ENCODE results near the gene OGDHL. TPM values are rescaled to one million over a fixed set of nuclear protein-coding genes. Genes with fewer than 3 reads are reported as not detected.

The OGDHL gene
- total RNA-seq, 2 donors from 2014 or later = 0.67 to 0.99 TPM

DNA sequence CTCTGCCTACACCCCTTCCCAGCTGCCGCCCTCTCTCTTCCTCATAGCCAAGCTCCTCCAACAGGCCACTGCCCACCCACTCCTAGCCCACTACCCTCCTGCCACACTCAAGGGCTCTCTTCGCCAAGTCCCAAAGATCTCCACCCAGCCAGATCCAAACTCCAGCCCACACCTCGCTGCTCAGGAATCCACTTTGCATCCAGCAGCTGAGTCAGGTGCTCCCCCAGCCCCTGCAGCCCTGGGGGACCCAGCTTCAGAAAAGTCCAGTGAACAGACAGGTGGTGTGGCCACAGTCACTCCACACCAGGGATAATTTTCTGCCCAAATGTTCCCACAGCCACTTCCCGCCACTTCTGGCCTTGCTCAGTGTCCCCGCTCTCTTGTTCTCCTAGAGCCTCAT is 10.9 kb downstream of the OGDHL start:
- ATAC-seq (replicated peaks in 1 of 2) (no peak), DNase-seq (no peak)
- no peak overlapping the region for H3K27ac Mint-ChIP-seq
- no peaks in the 10 kb centered on the region for H3K36me3 Mint-ChIP-seq (ENCODE audit: insufficient read depth in 2 of 2)
- H3K27me3 Mint-ChIP-seq (ENCODE audit: low read depth) = no peaks in the 10 kb centered on the region
- H3K4me3 Mint-ChIP-seq = no peak overlapping the region
- no peaks in the 10 kb centered on the region for H3K4me1 Mint-ChIP-seq (ENCODE audit: low read depth)
- H3K9me3 Mint-ChIP-seq = no peaks in the 10 kb centered on the region

DNA sequence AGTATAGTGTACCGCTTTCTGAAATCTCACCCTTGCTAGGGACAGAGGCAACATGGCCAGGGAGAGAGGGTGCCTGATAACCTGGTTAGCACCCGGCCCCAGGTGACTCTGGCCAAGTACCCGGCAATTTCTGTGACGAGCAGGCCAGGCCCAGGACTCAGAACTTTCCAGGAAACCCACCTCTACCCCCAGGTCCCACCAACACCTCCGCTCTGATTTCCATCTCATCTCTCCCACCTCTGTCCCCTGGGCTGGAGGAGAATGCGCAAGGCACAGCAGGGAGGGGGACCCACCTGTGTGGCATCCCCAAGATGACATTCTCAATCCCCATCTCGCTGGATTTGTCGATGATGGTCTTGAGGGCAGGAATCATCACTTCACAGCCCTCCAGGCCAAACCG is 11.6 kb downstream of the OGDHL start:
- no peak for DNase-seq
- no peak overlapping the region for H3K4me3 Mint-ChIP-seq
- no peak overlapping the region for H3K27ac Mint-ChIP-seq
- H3K27me3 Mint-ChIP-seq (ENCODE audit: low read depth) = no peaks in the 10 kb centered on the region
- no peaks in the 10 kb centered on the region for H3K4me1 Mint-ChIP-seq (ENCODE audit: low read depth)
- no peak for ATAC-seq (replicated peaks in 1 of 2)
- H3K36me3 Mint-ChIP-seq (ENCODE audit: insufficient read depth in 2 of 2) = no peaks in the 10 kb centered on the region
- H3K9me3 Mint-ChIP-seq = no peaks in the 10 kb centered on the region

DNA sequence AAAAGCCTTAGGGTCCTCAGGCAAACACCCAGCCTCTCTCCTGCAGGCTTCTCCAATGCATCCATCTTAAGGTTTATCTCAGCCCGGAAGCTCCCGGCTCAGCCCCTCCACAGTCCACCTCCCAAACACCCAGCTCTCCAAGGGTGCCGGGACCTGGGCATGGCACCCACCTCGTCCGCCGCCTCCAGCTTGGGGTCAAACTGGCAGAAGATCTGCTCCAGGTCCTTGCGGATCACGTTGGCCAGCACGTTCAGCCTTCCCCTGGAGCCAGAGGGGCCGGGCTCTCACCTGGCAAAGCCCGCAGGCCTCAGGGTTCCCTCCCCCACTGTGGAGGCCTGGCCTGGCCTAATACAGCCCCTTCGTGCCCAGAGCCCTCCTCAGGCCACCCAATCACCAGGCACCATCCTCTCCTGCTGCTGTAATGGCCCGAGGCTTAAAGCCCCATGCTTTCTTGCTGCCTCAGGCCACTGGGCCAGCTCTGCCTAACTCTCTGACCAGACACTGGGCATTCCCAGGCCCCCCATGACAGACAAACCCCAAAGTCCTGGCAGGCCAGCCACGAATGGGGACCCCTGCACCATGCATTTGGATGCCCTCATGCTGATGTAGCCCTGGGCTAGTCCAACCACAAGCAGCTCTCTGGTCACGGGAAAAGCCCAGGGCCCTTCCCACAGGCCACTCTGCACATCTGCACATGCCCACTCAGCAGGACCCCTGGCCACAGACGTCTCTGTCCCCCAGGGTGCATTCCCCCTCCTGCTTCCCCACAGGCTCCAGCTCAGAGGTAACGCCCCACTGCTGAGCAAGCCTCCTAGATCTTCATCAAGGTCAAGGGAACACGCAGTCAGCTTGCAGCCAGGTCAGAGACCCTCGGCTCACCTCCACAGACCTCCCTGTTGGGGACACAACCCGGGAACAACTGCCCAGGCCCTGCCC is 12.3 kb downstream of the OGDHL start:
- no peak overlapping the region for H3K27ac Mint-ChIP-seq
- H3K27me3 Mint-ChIP-seq (ENCODE audit: low read depth) = no peaks in the 10 kb centered on the region
- DNase-seq (no peak), ATAC-seq (replicated peaks in 1 of 2) (no peak)
- H3K9me3 Mint-ChIP-seq = no peaks in the 10 kb centered on the region
- no peak overlapping the region for H3K4me3 Mint-ChIP-seq
- no peaks in the 10 kb centered on the region for H3K36me3 Mint-ChIP-seq (ENCODE audit: insufficient read depth in 2 of 2)
- no peaks in the 10 kb centered on the region for H3K4me1 Mint-ChIP-seq (ENCODE audit: low read depth)

DNA sequence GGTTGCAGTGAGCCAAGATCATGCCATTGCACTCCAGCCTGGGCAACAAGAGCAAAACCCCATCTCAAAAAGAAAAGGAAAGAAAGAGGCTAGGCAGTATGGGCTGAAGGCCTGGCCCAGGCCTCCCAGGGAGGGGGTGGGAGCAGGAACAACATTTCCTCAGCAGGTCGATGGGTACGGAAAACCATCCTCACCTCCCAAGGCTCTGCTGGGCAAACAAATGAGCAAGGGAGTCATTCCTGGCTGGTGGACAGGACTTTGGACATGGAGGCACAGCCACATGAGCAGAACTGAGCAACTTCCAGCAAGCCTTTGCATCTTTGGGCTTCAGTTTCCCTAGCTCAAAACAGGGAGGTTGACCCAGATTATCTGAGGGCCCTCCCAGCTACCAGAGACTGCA is 13.0 kb downstream of the OGDHL start:
- H3K4me3 Mint-ChIP-seq = no peak overlapping the region
- H3K36me3 Mint-ChIP-seq (ENCODE audit: insufficient read depth in 2 of 2) = no peaks in the 10 kb centered on the region
- H3K9me3 Mint-ChIP-seq = no peaks in the 10 kb centered on the region
- H3K27ac Mint-ChIP-seq = no peak overlapping the region
- ATAC-seq (replicated peaks in 1 of 2) = no peak
- no peaks in the 10 kb centered on the region for H3K4me1 Mint-ChIP-seq (ENCODE audit: low read depth)
- no peak for DNase-seq
- no peaks in the 10 kb centered on the region for H3K27me3 Mint-ChIP-seq (ENCODE audit: low read depth)

DNA sequence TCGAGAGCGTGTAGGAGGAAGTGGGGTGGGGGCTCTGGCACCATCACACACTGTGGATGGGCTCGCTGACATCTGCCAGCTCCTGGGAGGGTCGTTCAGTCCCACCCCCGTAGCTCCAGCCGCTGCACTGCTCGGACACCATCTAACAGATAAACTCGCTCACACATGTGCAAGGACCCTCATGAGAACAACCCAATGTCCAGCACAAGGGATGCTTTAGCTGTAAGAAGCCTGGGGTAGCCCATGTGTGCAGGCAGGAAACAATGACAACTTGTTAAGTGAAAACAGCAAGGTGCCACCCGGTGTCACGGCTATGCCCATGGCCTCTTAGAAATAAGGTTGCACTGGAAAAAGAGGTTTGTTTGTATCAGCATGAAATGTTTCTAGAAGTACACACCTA is 14.1 kb downstream of the OGDHL start:
- Mint-ChIP-seq H3K9me3 (no peaks in the 10 kb centered on the region), H3K4me1 (ENCODE audit: low read depth) (no peaks in the 10 kb centered on the region), H3K4me3 (no peak overlapping the region), H3K27ac (no peak overlapping the region), H3K27me3 (ENCODE audit: low read depth) (no peaks in the 10 kb centered on the region), H3K36me3 (ENCODE audit: insufficient read depth in 2 of 2) (no peaks in the 10 kb centered on the region)
- no peak for ATAC-seq (replicated peaks in 1 of 2)
- DNase-seq = no peak

DNA sequence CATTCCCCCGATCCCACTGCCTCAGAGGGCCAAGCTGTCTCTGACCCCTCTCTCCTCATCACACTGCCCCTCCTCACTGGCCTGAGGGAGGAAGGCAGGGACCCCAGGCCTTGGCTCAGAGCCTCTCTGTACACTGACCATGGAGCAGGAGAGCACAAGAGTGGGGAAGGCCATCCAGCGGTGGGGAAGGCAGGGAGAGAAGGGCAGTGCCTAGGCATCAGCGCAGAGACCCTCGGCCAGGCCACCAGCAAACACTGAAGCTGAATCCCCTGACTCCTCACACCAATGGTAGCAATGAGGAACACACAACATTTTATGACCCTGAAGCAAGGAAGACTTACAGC is 14.8 kb downstream of the OGDHL start:
- no peaks in the 10 kb centered on the region for H3K36me3 Mint-ChIP-seq (ENCODE audit: insufficient read depth in 2 of 2)
- DNase-seq (no peak), ATAC-seq (replicated peaks in 1 of 2) (no peak)
- peaks cover 0 to under 1% of the 10 kb centered on the region in 2 donors for H3K9me3 Mint-ChIP-seq
- no peak overlapping the region for H3K27ac Mint-ChIP-seq
- no peaks in the 10 kb centered on the region for H3K27me3 Mint-ChIP-seq (ENCODE audit: low read depth)
- no peak overlapping the region for H3K4me3 Mint-ChIP-seq
- H3K4me1 Mint-ChIP-seq (ENCODE audit: low read depth) = no peaks in the 10 kb centered on the region

DNA sequence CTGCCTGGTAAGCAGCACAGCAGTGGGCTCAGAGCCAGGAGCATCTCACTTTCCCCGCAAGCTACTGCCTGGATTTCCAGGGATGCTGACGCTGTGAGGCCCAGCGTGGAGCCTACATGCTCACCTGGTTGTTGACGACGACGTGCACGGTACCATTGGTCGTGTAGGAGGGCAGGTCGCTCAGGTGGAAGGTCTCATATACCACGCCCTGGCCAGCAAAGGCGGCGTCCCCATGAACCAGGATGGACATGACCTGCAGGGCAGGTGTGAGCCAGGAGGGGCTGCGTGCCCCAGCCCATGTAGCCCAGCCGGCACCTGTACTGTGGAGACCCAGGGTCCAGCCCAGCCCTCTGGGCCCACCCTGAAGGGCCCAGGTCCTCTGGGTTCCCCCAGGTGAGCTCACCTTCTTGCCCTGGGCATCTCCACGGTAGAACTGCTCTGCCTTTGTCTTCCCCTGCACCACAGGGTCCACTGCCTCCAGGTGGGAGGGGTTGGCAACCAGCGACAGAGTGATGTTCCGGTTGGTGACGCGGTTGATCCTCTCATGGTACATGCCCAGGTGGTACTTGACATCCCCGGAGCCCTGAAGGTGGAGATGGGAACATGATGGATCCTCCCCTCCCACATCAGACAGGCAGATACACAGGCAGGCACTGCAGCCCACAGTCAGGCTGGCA is 15.4 kb downstream of the OGDHL start:
- peaks cover 3 to 6% of the 10 kb centered on the region in 2 donors for H3K9me3 Mint-ChIP-seq
- H3K27me3 Mint-ChIP-seq (ENCODE audit: low read depth) = no peaks in the 10 kb centered on the region
- no peaks in the 10 kb centered on the region for H3K4me1 Mint-ChIP-seq (ENCODE audit: low read depth)
- ATAC-seq (replicated peaks in 1 of 2) = no peak
- H3K4me3 Mint-ChIP-seq = no peak overlapping the region
- H3K27ac Mint-ChIP-seq = no peak overlapping the region
- H3K36me3 Mint-ChIP-seq (ENCODE audit: insufficient read depth in 2 of 2) = no peaks in the 10 kb centered on the region
- no peak for DNase-seq

DNA sequence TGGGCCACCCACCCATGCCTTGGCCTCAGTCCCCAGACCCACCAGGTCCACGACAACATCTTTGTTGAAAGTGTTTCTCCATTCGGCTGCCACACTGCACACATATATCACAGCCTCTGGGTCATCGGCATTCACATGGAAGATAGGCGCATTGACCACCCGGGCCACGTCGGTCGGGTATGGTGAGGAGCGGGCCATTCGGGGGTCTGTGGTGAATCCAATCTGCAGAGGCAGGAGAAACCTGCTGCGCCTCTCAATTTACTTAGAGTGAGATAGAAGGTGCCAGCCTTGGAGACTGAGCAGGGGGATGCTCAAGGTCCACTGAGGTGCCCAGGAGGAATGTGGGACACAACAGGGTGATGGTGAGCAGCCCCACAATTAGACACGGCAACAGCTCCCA is 16.4 kb downstream of the OGDHL start:
- H3K36me3 Mint-ChIP-seq (ENCODE audit: insufficient read depth in 2 of 2) = no peaks in the 10 kb centered on the region
- no peak for ATAC-seq (replicated peaks in 1 of 2)
- no peak for DNase-seq
- H3K27me3 Mint-ChIP-seq (ENCODE audit: low read depth) = no peaks in the 10 kb centered on the region
- no peak overlapping the region for H3K27ac Mint-ChIP-seq
- H3K9me3 Mint-ChIP-seq = peaks cover 5 to 8% of the 10 kb centered on the region in 2 donors
- no peak overlapping the region for H3K4me3 Mint-ChIP-seq
- no peaks in the 10 kb centered on the region for H3K4me1 Mint-ChIP-seq (ENCODE audit: low read depth)

DNA sequence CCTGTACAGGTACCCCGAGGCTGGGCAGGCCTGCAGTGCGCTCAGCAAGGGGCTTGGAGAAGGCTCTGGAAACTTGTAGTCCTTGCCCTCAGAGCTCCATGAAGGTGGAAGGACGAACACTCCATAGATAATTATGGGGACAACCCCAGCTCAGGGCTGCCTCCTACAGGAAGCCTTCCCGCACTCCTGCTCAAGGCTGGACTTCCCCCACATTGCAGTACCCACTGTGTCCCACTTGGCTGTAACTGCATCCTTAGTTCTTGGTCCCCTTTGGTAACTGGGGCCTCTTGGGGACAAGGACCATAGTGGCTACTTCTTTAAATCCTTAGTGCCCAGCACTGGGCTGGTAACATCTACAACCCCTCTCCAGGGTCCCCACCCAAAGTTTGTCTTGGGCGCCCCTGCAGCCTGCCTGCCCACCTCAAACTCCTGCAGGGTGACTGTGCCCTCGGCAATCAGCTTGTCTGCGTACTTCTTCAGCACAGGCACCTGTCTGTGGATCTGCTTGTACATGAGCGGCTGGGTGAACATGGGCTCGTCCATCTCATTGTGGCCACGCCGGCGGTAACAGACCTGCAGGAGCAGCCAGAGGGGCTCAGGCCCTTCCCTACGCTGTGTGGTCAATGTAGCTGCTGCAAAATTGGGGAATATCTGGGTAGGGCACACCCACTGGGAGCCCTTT is 17.1 kb downstream of the OGDHL start:
- DNase-seq (no peak), ATAC-seq (replicated peaks in 1 of 2) (no peak)
- Mint-ChIP-seq H3K4me3 (no peak overlapping the region), H3K4me1 (ENCODE audit: low read depth) (no peaks in the 10 kb centered on the region), H3K36me3 (ENCODE audit: insufficient read depth in 2 of 2) (no peaks in the 10 kb centered on the region), H3K27me3 (ENCODE audit: low read depth) (no peaks in the 10 kb centered on the region), H3K9me3 (peaks cover 5 to 8% of the 10 kb centered on the region in 2 donors), H3K27ac (no peak overlapping the region)

DNA sequence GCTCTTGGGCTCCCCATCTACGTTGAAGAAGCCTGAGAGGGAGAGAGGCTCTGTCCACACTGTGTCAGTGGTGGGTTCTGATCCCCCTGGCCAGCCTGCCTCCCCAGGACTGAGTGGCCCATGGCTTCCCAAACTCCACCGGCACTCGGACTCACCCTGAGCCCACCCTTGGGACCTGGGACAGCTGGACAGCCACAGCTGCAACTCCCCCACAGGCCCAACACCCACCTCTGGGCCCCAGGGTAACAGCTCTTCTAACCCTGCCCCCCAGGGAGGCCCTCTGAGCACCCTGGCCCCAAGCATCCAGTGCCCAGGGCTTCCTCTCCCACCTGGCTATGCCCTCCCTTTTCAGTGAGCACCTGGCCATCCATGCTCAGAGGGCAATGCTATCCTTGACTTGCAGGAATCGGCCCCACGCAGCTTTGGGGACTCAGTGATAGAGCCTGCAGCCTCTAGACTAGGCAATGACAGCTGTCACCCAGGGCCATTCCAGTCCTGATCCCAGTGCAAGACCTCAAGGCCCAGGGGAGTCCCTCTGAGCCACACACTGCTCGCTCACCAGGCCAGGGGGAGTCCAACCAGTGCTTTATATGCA is 17.9 kb downstream of the OGDHL start:
- DNase-seq (no peak), ATAC-seq (replicated peaks in 1 of 2) (no peak)
- Mint-ChIP-seq H3K27me3 (ENCODE audit: low read depth) (no peaks in the 10 kb centered on the region), H3K9me3 (peaks cover 5 to 8% of the 10 kb centered on the region in 2 donors), H3K36me3 (ENCODE audit: insufficient read depth in 2 of 2) (no peaks in the 10 kb centered on the region), H3K4me3 (no peak overlapping the region), H3K4me1 (ENCODE audit: low read depth) (no peaks in the 10 kb centered on the region), H3K27ac (no peak overlapping the region)

DNA sequence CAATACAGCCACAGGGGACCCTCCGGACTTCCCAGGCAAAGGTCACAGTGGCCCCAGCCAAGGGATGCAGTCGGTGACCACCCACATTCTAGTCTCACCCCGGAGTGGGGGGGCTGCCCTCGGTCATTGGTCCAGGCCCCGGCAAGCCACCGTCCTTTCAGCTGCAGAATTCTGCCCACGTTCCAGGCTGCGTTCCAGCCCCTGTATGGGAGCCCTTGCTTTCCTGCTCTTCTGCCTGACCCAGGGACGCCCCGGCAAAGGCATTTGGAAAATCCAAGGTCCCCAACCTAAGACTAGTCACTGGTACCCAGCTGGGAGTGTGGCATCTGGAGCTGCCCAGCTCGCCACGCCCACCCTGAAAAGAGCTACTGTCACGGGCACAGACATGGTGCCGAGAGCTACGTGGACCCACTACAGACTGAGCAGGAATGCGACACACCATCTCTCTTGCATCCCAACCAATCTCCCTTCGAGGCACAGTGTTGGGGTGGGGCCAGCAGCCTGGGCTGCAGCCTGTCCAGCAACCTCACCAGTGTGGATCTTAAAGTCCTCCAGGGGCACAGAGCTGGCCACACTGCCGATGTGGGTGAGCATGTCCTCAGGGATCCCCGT is 18.6 kb downstream of the OGDHL start:
- H3K4me3 Mint-ChIP-seq = no peak overlapping the region
- ATAC-seq (replicated peaks in 1 of 2) (no peak), DNase-seq (no peak)
- H3K36me3 Mint-ChIP-seq (ENCODE audit: insufficient read depth in 2 of 2) = no peaks in the 10 kb centered on the region
- no peak overlapping the region for H3K27ac Mint-ChIP-seq
- H3K9me3 Mint-ChIP-seq = peaks cover 5 to 8% of the 10 kb centered on the region in 2 donors
- no peaks in the 10 kb centered on the region for H3K4me1 Mint-ChIP-seq (ENCODE audit: low read depth)
- H3K27me3 Mint-ChIP-seq (ENCODE audit: low read depth) = no peaks in the 10 kb centered on the region

DNA sequence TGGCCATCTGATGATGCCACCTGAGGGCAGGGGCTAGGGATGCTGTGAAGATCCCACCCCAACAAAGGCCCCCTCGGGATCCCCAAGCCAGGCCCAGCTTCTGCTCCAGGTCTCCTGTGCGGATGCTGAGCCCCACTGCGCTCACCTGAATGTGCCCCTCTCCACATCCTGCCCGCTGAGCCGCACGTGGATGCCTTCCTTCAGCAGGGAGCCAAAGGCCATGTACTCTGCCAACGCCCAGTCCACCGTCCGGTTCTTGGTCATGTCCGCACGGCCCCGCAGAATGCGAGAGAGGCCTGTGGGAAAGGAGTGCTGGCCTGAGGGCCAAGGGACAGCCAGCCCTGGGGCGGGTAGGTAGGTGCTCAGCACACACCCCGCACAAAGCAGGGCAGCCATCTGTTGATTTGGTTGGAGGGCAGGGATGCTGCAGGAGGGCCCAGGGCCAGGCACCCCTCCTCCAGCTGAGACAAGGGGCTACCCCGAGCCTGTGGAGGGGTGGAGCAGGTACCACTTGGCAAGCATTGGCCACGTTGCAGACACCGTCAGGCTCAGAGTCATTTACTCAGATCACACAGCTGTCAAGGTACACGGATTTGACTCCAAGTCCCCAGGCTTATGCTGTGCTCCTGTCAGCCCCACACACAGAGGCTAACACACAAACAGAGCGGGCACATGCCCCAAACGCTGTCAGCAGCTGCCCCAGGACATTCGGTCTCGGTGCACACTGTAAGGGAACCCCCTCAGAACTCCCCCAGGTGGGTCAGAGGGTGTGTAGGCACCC is 19.2 kb downstream of the OGDHL start:
- ATAC-seq (replicated peaks in 1 of 2) (no peak), DNase-seq (no peak)
- Mint-ChIP-seq H3K27me3 (ENCODE audit: low read depth) (no peaks in the 10 kb centered on the region), H3K4me3 (no peak overlapping the region), H3K36me3 (ENCODE audit: insufficient read depth in 2 of 2) (no peaks in the 10 kb centered on the region), H3K9me3 (peaks cover 5 to 8% of the 10 kb centered on the region in 2 donors), H3K4me1 (ENCODE audit: low read depth) (no peaks in the 10 kb centered on the region), H3K27ac (no peak overlapping the region)
